GM15510 (cell line): Measurements from ENCODE around the gene OR2C3.

Experiments
- POLR2A ChIP-seq: IDR thresholded peaks from 3 replicates; pipeline ENCODE4 v1.6.1; 2011; ENCODE audit warnings: borderline replicate concordance; ENCODE audit not compliant: insufficient read length; ENCODE audit errors: extremely low read depth

The OR2C3 gene

DNA sequence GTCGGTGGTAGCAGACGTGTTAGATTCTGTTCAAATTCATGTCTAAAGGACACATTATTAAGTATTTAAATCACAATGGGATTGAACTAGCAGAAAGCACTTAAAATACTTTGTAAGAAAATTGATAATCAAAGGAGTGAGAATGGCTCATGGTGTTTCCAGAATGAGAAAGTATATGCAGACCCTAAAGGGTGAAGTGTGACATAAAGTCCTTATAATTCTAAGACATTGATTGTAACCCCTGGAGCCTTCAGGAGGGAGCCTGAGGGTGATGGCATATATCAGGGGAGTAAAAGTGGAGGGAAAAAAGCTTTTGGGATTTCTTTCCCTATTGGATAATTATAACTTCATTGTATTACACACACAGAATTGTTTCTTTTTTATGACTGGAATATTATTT lies at the start of gene OR2C3:
OR2C3 (minus strand) TSS at position 101 of the 400 bp plus-strand sequence. CDS start 3,929 bp downstream, outside the sequence.
- no peak for TF ChIP-seq POLR2A

- no peak for TF ChIP-seq POLR2A
Observed at GRCh38 chr1:247578946-247579460, 42.8 kb upstream of the OR2C3 start.

- TF ChIP-seq POLR2A: no peak
Observed at GRCh38 chr1:247576514-247576913, 40.3 kb upstream of the OR2C3 start.

DNA sequence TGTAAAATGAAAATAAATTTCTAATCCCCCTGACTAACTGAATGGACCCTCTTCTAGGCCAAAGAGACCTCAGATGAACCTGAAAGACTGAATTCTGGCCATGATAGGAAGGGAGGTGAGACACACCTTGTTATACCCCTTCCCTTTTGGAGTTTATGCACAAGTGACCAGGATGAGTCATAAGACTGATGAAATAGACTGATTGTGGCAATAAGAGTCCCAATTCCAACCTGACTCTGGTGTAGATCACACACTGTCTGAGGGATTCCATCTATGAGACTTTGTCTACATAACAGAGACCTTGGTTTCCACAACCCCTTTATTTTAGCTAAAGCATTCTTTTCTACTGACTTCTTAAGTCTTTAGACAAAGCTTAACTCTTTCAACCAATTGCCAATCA lies 38.4 kb upstream of the OR2C3 start:
- TF ChIP-seq POLR2A: no peak

GRCh38 chr1:247574236-247574635 lies 38.0 kb upstream of the OR2C3 start:
- no peak for TF ChIP-seq POLR2A

- no peak for TF ChIP-seq POLR2A
Observed at GRCh38 chr1:247562198-247562597, 26.0 kb upstream of the OR2C3 start.

- TF ChIP-seq POLR2A: no peak
Observed at GRCh38 chr1:247561711-247562110, 25.5 kb upstream of the OR2C3 start.

GRCh38 chr1:247557926-247558674 lies 21.9 kb upstream of the OR2C3 start:
- TF ChIP-seq POLR2A: no peak

DNA sequence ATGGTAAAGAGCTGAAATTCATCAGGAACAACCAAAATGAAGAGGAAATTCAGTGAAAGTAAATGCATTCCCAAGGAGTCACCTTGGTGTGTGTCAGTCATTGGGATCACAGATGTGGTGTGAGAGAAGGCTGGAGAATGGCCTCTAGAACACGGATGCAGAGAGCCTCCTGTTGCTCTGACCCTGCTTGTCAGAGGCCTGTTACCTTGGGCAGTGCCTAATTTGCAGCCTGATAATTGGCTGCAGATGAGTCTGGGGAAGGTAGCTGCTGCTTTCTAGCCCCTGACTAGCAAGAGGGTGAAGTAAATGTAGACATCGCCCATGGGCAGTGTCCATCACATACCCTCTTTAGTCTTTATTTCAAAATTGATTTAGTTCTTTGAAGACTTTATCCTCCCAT lies 16.0 kb upstream of the OR2C3 start:
- TF ChIP-seq POLR2A: no peak

- no peak for TF ChIP-seq POLR2A
Observed at GRCh38 chr1:247551721-247552120, 15.5 kb upstream of the OR2C3 start.

- no peak for TF ChIP-seq POLR2A
Observed at GRCh38 chr1:247548769-247549182, 12.5 kb upstream of the OR2C3 start, which contains the start of gene GCSAML. Gene GCSAML, plus strand, starts transcription at chr1:247549134. Its CDS starts 58 bp downstream, at chr1:247549192.

GRCh38 chr1:247548092-247548491 lies 11.9 kb upstream of the OR2C3 start:
- TF ChIP-seq POLR2A: no peak

GRCh38 chr1:247542811-247543210 lies 6.6 kb upstream of the OR2C3 start:
- no peak for TF ChIP-seq POLR2A

DNA sequence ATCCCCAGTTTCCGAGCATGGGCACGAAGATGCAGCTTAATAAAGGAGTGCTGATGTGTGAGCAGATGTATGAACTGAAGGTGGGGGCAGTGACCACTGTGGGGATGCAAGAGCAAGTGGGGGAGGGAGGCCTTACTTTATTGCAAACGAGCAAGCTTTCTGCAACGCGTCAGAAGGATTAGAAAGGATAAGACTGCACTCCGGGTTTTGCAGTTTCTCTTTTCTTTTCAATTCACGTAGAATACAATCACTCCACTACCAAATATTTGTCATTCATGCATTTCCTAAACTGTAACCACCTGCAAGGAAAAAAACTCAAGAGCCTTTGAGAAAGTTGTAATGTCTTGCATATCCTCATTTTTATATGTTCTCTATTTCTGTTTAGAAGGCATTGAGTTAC lies 4.3 kb upstream of the OR2C3 start:
- no peak for TF ChIP-seq POLR2A

DNA sequence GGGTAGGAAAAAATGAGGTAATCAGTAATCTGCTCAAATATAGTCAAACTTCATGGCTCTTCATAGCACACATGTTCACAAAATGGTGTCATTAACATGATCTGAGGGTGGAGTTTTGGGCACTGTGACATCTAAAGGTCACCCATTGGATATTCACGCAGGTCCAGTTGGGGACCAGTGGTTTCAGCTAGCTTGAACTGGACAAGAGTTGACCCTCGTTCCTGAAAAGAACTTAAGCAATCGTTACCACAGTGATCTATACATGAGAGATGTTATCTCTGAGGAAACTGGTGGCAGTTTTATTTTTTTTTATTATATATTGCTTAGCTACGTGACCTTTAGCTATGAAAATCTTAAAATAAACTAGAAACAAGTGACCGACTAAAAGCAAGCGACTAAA lies 3.0 kb upstream of the OR2C3 start:
- no peak for TF ChIP-seq POLR2A

DNA sequence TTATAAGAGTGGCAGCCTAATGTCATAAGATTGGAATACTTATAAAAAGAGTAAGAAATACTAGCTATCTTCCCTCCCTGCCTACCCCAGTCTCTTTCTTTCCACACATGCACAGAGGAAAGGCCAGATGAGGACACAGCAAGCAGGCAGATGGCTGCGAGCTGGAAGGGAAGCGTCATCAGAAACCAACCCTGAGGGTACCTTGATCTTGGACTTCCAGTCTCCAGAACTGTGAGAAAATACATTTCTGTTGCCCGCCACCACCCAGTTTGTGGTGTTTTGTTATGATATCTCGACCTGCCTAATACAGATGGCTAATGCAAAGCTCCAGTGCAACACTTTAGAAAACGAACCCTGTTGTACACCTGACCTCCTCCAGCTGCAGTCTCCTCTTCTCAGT lies 2.3 kb upstream of the OR2C3 start:
- no peak for TF ChIP-seq POLR2A
